Measurements from ENCODE around the gene LRRN2.

LRRN2 gene

GRCh38 chr1:204647114-204647804, 38.3 kb downstream of the LRRN2 start:
- peak; percentile 42 for DNase-seq (ENCODE audit: extremely low read depth, low read depth)
- no peak for TF ChIP-seq CTCF (IDR thresholded peaks at IDR 0.05; ENCODE audit: low read depth, low read length, missing control alignments)
- H3K4me3 ChIP-seq (replicated peaks; ENCODE audit: low read depth, low read length), result no peak overlapping the region

GRCh38 chr1:204645666-204646065, 39.9 kb downstream of the LRRN2 start:
- no peak for TF ChIP-seq CTCF (IDR thresholded peaks at IDR 0.05; ENCODE audit: low read depth, low read length, missing control alignments)
- DNase-seq (ENCODE audit: extremely low read depth, low read depth), result no peak
- no peak overlapping the region for H3K4me3 ChIP-seq (replicated peaks; ENCODE audit: low read depth, low read length)

GRCh38 chr1:204645251-204645650, 40.3 kb downstream of the LRRN2 start:
- TF ChIP-seq CTCF (IDR thresholded peaks at IDR 0.05; ENCODE audit: low read depth, low read length, missing control alignments), result no peak
- no peak overlapping the region for H3K4me3 ChIP-seq (replicated peaks; ENCODE audit: low read depth, low read length)
- no peak for DNase-seq (ENCODE audit: extremely low read depth, low read depth)

- DNase-seq (ENCODE audit: extremely low read depth, low read depth), result no peak
- TF ChIP-seq CTCF (IDR thresholded peaks at IDR 0.05; ENCODE audit: low read depth, low read length, missing control alignments), result no peak
- H3K4me3 ChIP-seq (replicated peaks; ENCODE audit: low read depth, low read length), result no peak overlapping the region
Observed at GRCh38 chr1:204643503-204643902, 42.0 kb downstream of the LRRN2 start.

- no peak for DNase-seq (ENCODE audit: extremely low read depth, low read depth)
- H3K4me3 ChIP-seq (replicated peaks; ENCODE audit: low read depth, low read length), result no peak overlapping the region
- TF ChIP-seq CTCF (IDR thresholded peaks at IDR 0.05; ENCODE audit: low read depth, low read length, missing control alignments), result no peak
Observed at GRCh38 chr1:204641936-204642335, 43.6 kb downstream of the LRRN2 start.

- DNase-seq (ENCODE audit: extremely low read depth, low read depth), result no peak
- no peak for TF ChIP-seq CTCF (IDR thresholded peaks at IDR 0.05; ENCODE audit: low read depth, low read length, missing control alignments)
- no peak overlapping the region for H3K4me3 ChIP-seq (replicated peaks; ENCODE audit: low read depth, low read length)
Observed at GRCh38 chr1:204641455-204641854, 44.1 kb downstream of the LRRN2 start.

DNA sequence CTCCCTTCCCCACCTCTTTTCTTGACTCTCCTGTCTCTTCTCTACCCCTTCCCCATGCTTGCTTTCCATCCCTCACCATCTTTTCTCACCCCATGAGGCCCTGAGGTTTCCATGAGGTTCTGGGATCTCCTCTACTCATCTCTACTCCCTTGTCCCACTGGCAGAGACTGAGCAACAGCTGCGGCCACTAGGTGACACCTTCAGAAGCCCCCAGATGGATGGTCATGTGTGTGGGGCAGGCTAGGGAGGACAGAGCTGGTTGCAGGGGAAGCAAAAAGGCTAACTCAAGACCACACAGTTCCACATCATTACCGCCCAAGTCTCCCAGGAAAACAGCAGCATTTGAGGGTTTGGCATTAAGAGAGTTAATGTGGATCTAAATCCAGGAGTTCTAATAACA, 45.0 kb downstream of the LRRN2 start:
- no peak for DNase-seq (ENCODE audit: extremely low read depth, low read depth)
- no peak overlapping the region for H3K4me3 ChIP-seq (replicated peaks; ENCODE audit: low read depth, low read length)
- TF ChIP-seq CTCF (IDR thresholded peaks at IDR 0.05; ENCODE audit: low read depth, low read length, missing control alignments), result no peak
